Placental pericyte (primary cell): Measurements from ENCODE around the gene MTFR2. TPM values are rescaled to one million over a fixed set of nuclear protein-coding genes. Genes with fewer than 3 reads are reported as not detected.

Experiments used
- total RNA-seq: library from RNA; depleted of rRNA; stranded (reverse); fragments of >200 nt; gene quantifications from 2 replicates; pipeline ENCODE4 v1.2.3, GENCODE V29; 2012

The MTFR2 gene
- total RNA-seq: 0.22 and 12.0 TPM in 2 replicates

DNA sequence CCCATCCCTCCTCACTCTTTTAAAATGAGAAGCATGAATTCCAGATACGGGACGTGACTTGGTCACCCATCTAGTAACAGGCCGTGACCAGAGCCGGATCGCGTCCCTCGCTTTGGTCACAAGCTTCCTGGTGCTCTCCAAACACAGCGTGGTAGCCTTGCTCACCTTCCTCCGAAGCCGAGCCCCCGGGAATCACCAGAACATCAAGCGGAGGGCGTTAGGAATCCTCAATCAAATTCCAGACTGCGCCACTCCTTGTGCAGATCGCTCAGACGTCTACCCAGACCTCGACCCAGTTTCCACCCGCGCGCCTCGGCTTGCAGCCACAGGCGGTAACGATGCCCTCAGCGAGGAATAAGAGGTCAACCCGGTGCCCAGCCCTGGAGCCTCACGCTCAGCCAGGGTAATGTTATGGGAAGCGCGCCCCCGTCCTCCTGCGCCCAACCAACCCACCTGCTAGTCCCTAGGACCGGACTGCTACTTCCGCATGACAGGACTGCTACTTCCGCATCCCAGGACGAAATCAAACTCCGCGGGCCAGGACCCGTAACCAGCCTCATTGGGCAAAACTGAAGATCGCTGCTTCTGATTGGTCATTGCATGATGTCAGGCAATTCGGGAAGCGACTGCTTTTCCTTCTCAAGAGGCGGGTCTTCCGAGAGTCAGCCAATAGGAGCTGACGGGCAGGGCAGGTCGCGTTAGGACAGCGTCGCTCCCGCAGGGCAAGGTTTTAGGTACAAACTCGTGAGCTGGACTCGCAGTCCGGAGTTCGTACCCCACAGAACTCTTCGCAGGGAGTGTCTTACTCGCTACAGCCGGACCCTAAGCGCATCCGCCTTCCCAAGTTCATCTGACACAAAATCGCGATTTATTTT is at the start of gene MTFR2:
Gene MTFR2 (minus strand): TSS at position 501 of the 875 bp plus-strand sequence. CDS start 1,212 bp downstream, outside the sequence.

DNA sequence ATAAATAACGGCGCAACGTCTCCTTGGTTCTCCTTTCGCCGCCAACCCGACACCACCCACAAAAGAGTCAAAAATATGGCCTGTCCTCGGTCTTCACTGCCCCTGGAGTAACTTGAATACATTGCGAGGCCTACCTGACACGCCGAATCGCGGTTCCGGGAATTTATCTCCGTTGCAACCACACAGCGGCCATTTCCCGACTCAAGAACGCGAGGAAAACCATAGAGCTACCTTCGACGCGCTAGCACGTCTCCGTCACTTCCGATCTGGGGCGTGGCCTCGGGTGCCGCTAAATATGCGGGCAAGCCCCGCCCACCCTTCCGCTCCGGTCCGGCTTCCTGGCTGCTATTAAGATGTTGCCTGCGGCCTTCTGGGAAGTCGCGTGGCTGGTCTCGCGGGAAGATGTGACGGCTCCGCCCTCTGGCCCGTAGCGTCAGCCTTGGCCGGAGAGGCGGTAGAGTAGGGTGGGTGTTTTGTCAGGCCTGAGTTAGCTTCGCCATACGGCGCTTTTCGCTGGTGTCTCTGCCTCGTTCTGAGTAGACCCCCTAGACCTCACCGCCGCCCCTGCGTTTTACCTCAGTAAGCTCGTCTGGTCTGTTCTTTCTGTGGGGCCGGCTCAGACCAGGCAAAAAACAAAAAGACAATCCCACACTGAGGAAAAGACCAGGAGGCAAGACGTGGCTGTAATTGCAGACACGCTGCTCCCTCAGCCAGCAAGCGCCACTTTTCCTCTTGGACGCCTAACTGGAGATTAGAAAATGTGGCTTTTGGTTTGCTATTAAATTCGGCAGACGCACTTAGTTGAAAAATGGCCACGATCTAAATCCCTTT is 39.7 kb upstream of the MTFR2 start, which contains the start of gene BCLAF1:
Gene BCLAF1 (minus strand): TSS at position 268 of the 831 bp plus-strand sequence. CDS start 9,980 bp downstream, outside the sequence.

Other genes starting within 250 kb of the MTFR2 start
- 111 and 147 TPM in 2 replicates for gene BCLAF1, start 39.5 kb upstream of the MTFR2 start, total RNA-seq